Stomach (tissue), 9 donors: Measurements from ENCODE around the gene EEF1B2. TPM values are rescaled to one million over a fixed set of nuclear protein-coding genes. Genes with fewer than 3 reads are reported as not detected.
"Not testable (repeated sequence)": the region's sequence is repeated elsewhere in the genome, so short reads cannot be mapped to it uniquely, and the experiment has no call there.

ENCODE experiments used
- DNase-seq, 2 donors: peaks; one replicate each; pipeline versions ENCODE4 v3.0.0 to v3.0.0-alpha.2; 2013 to 2019
- H3K27ac ChIP-seq, 5 donors: fragments of 200-600 bp in 4 of 5; sonication (generic) in 4 of 5; one replicate each; pipeline ENCODE4 v1.5.1; 2013 to 2019; ENCODE audit warnings: mild to moderate bottlenecking in 1 of 5, moderate library complexity in 1 of 5
- H3K27me3 ChIP-seq, 3 donors: fragments of 200-600 bp; sonication (generic); one replicate each; pipeline ENCODE4 v1.5.1; 2017 to 2019; ENCODE audit warnings: mixed run types in 1 of 3
- H3K36me3 ChIP-seq, 4 donors: fragments of 200-600 bp; sonication (generic); 1 replicate in 3 of 4; 2 replicates in 1 of 4; pipeline ENCODE4 v1.5.1; 2016 to 2019
- H3K4me1 ChIP-seq, 4 donors: fragments of 200-600 bp; sonication (generic); one replicate each; pipeline ENCODE4 v1.5.1; 2016 to 2019
- H3K4me3 ChIP-seq, 4 donors: fragments of 200-600 bp; sonication (generic) in 3 of 4; one replicate each; pipeline ENCODE4 v1.5.1; 2016 to 2019; ENCODE audit warnings: mild to moderate bottlenecking in 1 of 4
- H3K9me3 ChIP-seq, 4 donors: fragments of 200-600 bp; sonication (generic); one replicate each; pipeline ENCODE4 v1.5.1; 2016 to 2019
- CTCF ChIP-seq, 7 experiments: fragments of 450-650 bp in 4 of 7; fragments of 200-600 bp in 3 of 7; sonication (generic) in 3 of 7; IDR thresholded peaks; one replicate each; pipeline ENCODE4 v1.5.1; 2016 to 2019; ENCODE audit warnings: antibody characterized with exemption in 7 of 7, control low read depth in 2 of 7, mild to moderate bottlenecking in 1 of 7
- EP300 ChIP-seq: sonication (generic); formaldehyde crosslinking; IDR thresholded peaks from one replicate; pipeline ENCODE4 v1.6.1; 2017; ENCODE audit warnings: antibody characterized with exemption
- POLR2A ChIP-seq, 4 donors: fragments of 450-650 bp; IDR thresholded peaks; one replicate each; pipeline ENCODE4 v1.6.1; 2016; ENCODE audit warnings: antibody characterized with exemption in 4 of 4, control low read depth in 2 of 4, mild to moderate bottlenecking in 1 of 4, moderate library complexity in 1 of 4
- POLR2AphosphoS5 ChIP-seq, 3 donors: sonication (generic); formaldehyde crosslinking; IDR thresholded peaks; one replicate each; pipeline ENCODE4 v1.6.1; 2016; ENCODE audit warnings: antibody characterized with exemption in 3 of 3
- WGBS, 5 donors: extraction: QIAGEN DNeasy Blood & Tissue Kit in 3 of 5; methylation state at CpG; one replicate each; pipeline versions ENCODE4 v1.1.5 to v1.1.7; 2013 to 2018; 5-methylcytosine and 5-hydroxymethylcytosine counted together
- intact Hi-C: fragments of 100-400 bp; cut with DNase I; formaldehyde crosslinking; loops from one replicate; pipeline ENCODE4 v1.15.1; 2023; ENCODE audit warnings: low total_unique reads
- polyA plus RNA-seq, 3 donors: library from polyadenylated mRNA; stranded (reverse); fragments of 200-250 nt; gene quantifications; one replicate each; pipeline ENCODE4 v1.2.3, GENCODE V29; 2013
- total RNA-seq, 5 donors: library from RNA; depleted of rRNA; stranded (reverse); fragments of >200 nt; gene quantifications; one replicate each; pipeline versions ENCODE4 v1.1.0 to v1.2.3, GENCODE V29; 2014 to 2016
- donor health status: healthy with polysubstance abuse.
- donor health status: Bipolar disorder and iron deficiency.
- donor health status: healthy.

Gene EEF1B2
- total and polyA plus RNA-seq, 8 donors, result 62.6 to 1,000 (median 622) TPM

DNA sequence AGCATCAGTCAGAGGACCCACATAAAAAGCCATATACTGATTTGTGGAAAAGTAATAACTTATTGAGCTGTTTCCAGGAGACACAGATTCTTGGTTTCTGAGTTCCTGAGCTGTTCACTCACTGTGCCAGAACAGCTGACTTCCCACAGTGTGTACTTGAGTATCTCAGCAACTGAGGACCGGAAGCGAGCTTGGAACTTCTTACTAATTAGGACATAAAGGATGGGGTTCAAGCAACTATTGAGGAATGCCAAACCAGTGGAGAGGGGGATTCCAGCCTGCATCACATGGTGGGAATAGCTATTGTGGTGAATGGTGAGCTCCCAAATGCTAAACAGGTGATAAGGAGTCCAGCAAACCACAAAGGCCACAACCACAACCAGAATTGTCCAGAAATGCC, 16.4 kb downstream of the EEF1B2 start:
- H3K4me3 ChIP-seq, result no peak overlapping the region
- no peak overlapping the region for H3K27ac ChIP-seq
- no peaks in the 10 kb centered on the region for H3K4me1 ChIP-seq
- TF ChIP-seq CTCF (IDR thresholded peaks at IDR 0.05) (no peak), EP300 (no peak), POLR2A (IDR thresholded peaks at IDR 0.05) (no peak), POLR2AphosphoS5 (IDR thresholded peaks at IDR 0.05) (no peak)
- intact Hi-C loops, result no loop called here
- H3K9me3 ChIP-seq, result no peaks in the 10 kb centered on the region
- no peaks in the 10 kb centered on the region for H3K27me3 ChIP-seq
- WGBS, 5 donors, result 74 to 92% (median 83%) methylated on average over 2 of the region's 2 CpGs
- DNase-seq, result no peak
- no peaks in the 10 kb centered on the region for H3K36me3 ChIP-seq

DNA sequence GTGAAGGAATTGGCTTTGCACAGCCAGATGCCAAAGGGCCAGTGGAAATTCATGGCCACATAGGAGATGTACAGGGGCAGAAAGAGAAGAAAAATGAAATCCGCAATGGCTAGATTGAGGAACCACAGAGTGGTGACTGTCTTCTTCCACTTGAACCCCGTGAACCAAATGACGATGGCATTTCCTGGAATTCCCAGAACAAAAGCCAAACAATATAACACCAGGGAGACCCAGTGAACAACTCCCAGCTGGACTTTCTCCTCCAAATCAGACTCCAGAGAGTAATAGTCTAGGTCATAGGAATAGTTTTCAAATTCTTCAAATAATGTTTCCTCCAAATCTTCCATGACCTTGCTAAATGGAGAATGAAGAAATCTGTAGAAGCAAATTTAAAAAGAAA, 17.2 kb downstream of the EEF1B2 start:
- Histone ChIP-seq H3K4me1 (no peaks in the 10 kb centered on the region), H3K27me3 (no peaks in the 10 kb centered on the region), H3K27ac (no peak overlapping the region), H3K9me3 (no peaks in the 10 kb centered on the region), H3K36me3 (no peaks in the 10 kb centered on the region), H3K4me3 (no peak overlapping the region)
- DNase-seq, result no peak
- intact Hi-C loops, result no loop called here
- TF ChIP-seq POLR2A (IDR thresholded peaks at IDR 0.05) (no peak), CTCF (IDR thresholded peaks at IDR 0.05) (no peak), POLR2AphosphoS5 (IDR thresholded peaks at IDR 0.05) (no peak), EP300 (no peak)
- 56 to 73% (median 63%) methylated on average over 3 of the region's 3 CpGs for WGBS, 5 donors

GRCh38 chr2:206181526-206181925, 21.8 kb downstream of the EEF1B2 start:
- intact Hi-C loops, H3K9me3 ChIP-seq, H3K27ac ChIP-seq, H3K4me1 ChIP-seq, DNase-seq, H3K36me3 ChIP-seq, H3K27me3 ChIP-seq, H3K4me3 ChIP-seq: not testable (repeated sequence)
- 74 to 89% (median 86%) methylated on average over 6 of the region's 6 CpGs for WGBS, 5 donors

DNA sequence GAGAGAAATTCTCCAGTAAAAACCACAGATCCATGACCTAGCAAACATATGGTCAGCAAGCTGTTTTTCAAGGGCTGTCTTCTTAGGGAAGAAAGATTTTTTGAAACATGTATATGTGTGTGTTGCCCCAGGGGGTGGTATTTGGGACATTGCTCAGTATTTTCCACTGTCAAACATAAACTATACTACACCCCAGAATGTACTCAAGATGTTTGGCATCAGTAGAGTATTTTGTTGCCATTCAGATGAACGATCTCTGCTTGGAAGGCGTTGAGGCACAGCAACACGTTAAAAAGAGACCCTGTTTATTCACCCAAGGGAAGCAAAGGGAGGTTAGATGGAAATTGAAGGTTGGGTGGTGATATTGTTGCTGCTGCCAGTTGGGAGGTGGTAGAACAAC, 30.0 kb downstream of the EEF1B2 start:
- WGBS, 5 donors, result 66 to 84% (median 80%) methylated on average over 3 of the region's 3 CpGs
- H3K4me3 ChIP-seq, result no peak overlapping the region
- TF ChIP-seq EP300 (no peak), POLR2AphosphoS5 (IDR thresholded peaks at IDR 0.05) (no peak), CTCF (IDR thresholded peaks at IDR 0.05) (no peak), POLR2A (IDR thresholded peaks at IDR 0.05) (no peak)
- intact Hi-C loops, result no loop called here
- no peaks in the 10 kb centered on the region for H3K9me3 ChIP-seq
- no peak overlapping the region for H3K27ac ChIP-seq
- no peaks in the 10 kb centered on the region for H3K4me1 ChIP-seq
- peaks cover 0 to 11% (median 0%) of the 10 kb centered on the region in 3 donors for H3K27me3 ChIP-seq
- no peaks in the 10 kb centered on the region for H3K36me3 ChIP-seq
- DNase-seq, result no peak

GRCh38 chr2:206190111-206190510, 30.4 kb downstream of the EEF1B2 start:
- intact Hi-C loops, result no loop called here
- Histone ChIP-seq H3K36me3 (no peaks in the 10 kb centered on the region), H3K4me3 (no peak overlapping the region), H3K27ac (no peak overlapping the region), H3K27me3 (peaks cover 0 to 11% (median 0%) of the 10 kb centered on the region in 3 donors), H3K4me1 (no peaks in the 10 kb centered on the region), H3K9me3 (no peaks in the 10 kb centered on the region)
- DNase-seq, result no peak
- WGBS, 5 donors, result 67 to 79% (median 77%) methylated on average over 2 of the region's 2 CpGs
- TF ChIP-seq CTCF (IDR thresholded peaks at IDR 0.05) (no peak), POLR2A (IDR thresholded peaks at IDR 0.05) (no peak), POLR2AphosphoS5 (IDR thresholded peaks at IDR 0.05) (no peak), EP300 (no peak)
